Dermis microvascular lymphatic vessel endothelial cell (primary cell): ENCODE data around the gene TMEM203. TPM values are rescaled to one million over a fixed set of nuclear protein-coding genes. Genes with fewer than 3 reads are reported as not detected.

Experiments
- total RNA-seq: library from RNA; depleted of rRNA; stranded (reverse); fragments of >200 nt; gene quantifications from 2 replicates; pipeline ENCODE4 v1.2.1, GENCODE V29; 2014

Gene TMEM203
- total RNA-seq, 1 donor from 2014 or later, result 19.8 TPM

Other genes with a start within 250 kb of the TMEM203 start
- 0.13 and 0.25 TPM in 2 replicates for gene PTGDS, start 228.1 kb downstream of the TMEM203 start, total RNA-seq
- gene LCNL1, start 222.7 kb downstream of the TMEM203 start, total RNA-seq, result not detected in 2 replicates
- gene PAXX, start 213.2 kb downstream of the TMEM203 start, total RNA-seq, result 6.7 and 8.5 TPM in 2 replicates
- gene CLIC3, start 209.1 kb downstream of the TMEM203 start, total RNA-seq, result not detected in 2 replicates
- 4.5 and 9.9 TPM in 2 replicates for gene ABCA2, start 177.4 kb downstream of the TMEM203 start, total RNA-seq
- not detected in 2 replicates for gene FUT7, start 173.6 kb downstream of the TMEM203 start, total RNA-seq
- gene NPDC1, start 159.5 kb downstream of the TMEM203 start, total RNA-seq, result 10.0 and 14.4 TPM in 2 replicates
- gene ENTPD2, start 151.6 kb downstream of the TMEM203 start, total RNA-seq, result not detected in 2 replicates
- 5.1 and 10.3 TPM in 2 replicates for gene SAPCD2, start 135.1 kb downstream of the TMEM203 start, total RNA-seq
- 12.8 and 30.1 TPM in 2 replicates for gene UAP1L1, start 128.1 kb downstream of the TMEM203 start, total RNA-seq
- 42.7 and 56.8 TPM in 2 replicates for gene MAN1B1, start 118.7 kb downstream of the TMEM203 start, total RNA-seq
- 66.8 and 112 TPM in 2 replicates for gene DPP7, start 90.9 kb downstream of the TMEM203 start, total RNA-seq
- 0.13 TPM in 1 of 2 replicates, not detected in the other for gene GRIN1, start 66.5 kb downstream of the TMEM203 start, total RNA-seq
- 0.13 TPM in 1 of 2 replicates, not detected in the other for gene LRRC26, start 35.6 kb downstream of the TMEM203 start, total RNA-seq
- gene TMEM210, start 33.6 kb downstream of the TMEM203 start, total RNA-seq, result not detected in 2 replicates
- gene ANAPC2, start 17.1 kb downstream of the TMEM203 start, total RNA-seq, result 15.1 and 22.1 TPM in 2 replicates
- 90.5 and 93.1 TPM in 2 replicates for gene SSNA1, start 17.0 kb downstream of the TMEM203 start, total RNA-seq
- 3.3 and 4.4 TPM in 2 replicates for gene TPRN, start 4.9 kb downstream of the TMEM203 start, total RNA-seq
- gene NDOR1, start 52 bp upstream of the TMEM203 start, total RNA-seq, result 2.4 and 3.2 TPM in 2 replicates
- gene RNF208, start 16.6 kb upstream of the TMEM203 start, total RNA-seq, result under 0.01 and 0.13 TPM in 2 replicates
- 0.13 and 0.25 TPM in 2 replicates for gene CYSRT1, start 19.5 kb upstream of the TMEM203 start, total RNA-seq
- under 0.01 TPM in 1 of 2 replicates, not detected in the other for gene RNF224, start 21.9 kb upstream of the TMEM203 start, total RNA-seq
- not detected in 2 replicates for gene SLC34A3, start 25.3 kb upstream of the TMEM203 start, total RNA-seq
- 127 and 144 TPM in 2 replicates for gene TUBB4B, start 35.6 kb upstream of the TMEM203 start, total RNA-seq
- not detected in 2 replicates for gene STPG3, start 45.6 kb upstream of the TMEM203 start, total RNA-seq
- gene NELFB, start 49.7 kb upstream of the TMEM203 start, total RNA-seq, result 55.4 and 56.7 TPM in 2 replicates
- gene TOR4A, start 72.1 kb upstream of the TMEM203 start, total RNA-seq, result 23.5 and 31.4 TPM in 2 replicates
- gene NRARP, start 96.6 kb upstream of the TMEM203 start, total RNA-seq, result 36.6 and 52.0 TPM in 2 replicates
- gene EXD3, start 217.5 kb upstream of the TMEM203 start, total RNA-seq, result 12.2 and 20.1 TPM in 2 replicates
- gene NOXA1, start 217.7 kb upstream of the TMEM203 start, total RNA-seq, result 1.3 and 2.1 TPM in 2 replicates
- gene ENTPD8, start 235.7 kb upstream of the TMEM203 start, total RNA-seq, result 0.25 and 0.26 TPM in 2 replicates